Liver (tissue), 3 donors: ENCODE results near the gene PLA2G4F.

Source experiments
- EGR1 ChIP-seq, 2 donors: IDR thresholded peaks; 2 replicates each; pipeline ENCODE4 v1.6.1; 2016 to 2018; ENCODE audit warnings: antibody characterized with exemption in 2 of 2, low read depth in 2 of 2
- JUND ChIP-seq, 2 donors: IDR thresholded peaks; 2 replicates each; pipeline ENCODE4 v1.6.1; 2016; ENCODE audit warnings: antibody characterized with exemption in 2 of 2
- NR2F2 ChIP-seq: IDR thresholded peaks from 2 replicates; pipeline ENCODE4 v1.6.1; 2016; ENCODE audit warnings: antibody characterized with exemption
- REST ChIP-seq: IDR thresholded peaks from 2 replicates; pipeline ENCODE4 v1.6.1; 2016; ENCODE audit warnings: antibody characterized with exemption, mild to moderate bottlenecking
- RXRA ChIP-seq, 2 donors: IDR thresholded peaks; 2 replicates each; pipeline ENCODE4 v1.6.1; 2017 to 2018; ENCODE audit warnings: antibody characterized with exemption in 2 of 2, mild to moderate bottlenecking in 1 of 2
- TAF1 ChIP-seq: conservative IDR thresholded peaks from 2 replicates; pipeline ENCODE4 v1.6.1; 2016; ENCODE audit warnings: antibody characterized with exemption, mild to moderate bottlenecking
- YY1 ChIP-seq: IDR thresholded peaks from 2 replicates; pipeline ENCODE4 v1.6.1; 2016; ENCODE audit warnings: antibody characterized with exemption, mild to moderate bottlenecking
- ZBTB33 ChIP-seq: IDR thresholded peaks from 2 replicates; pipeline ENCODE4 v1.6.1; 2016; ENCODE audit warnings: antibody characterized with exemption
- TF ChIP-seq, protein P1 (sequence below): fragments of 150-350 bp; IDR thresholded peaks from 2 replicates; pipeline ENCODE4 v1.5.1; 2017; ENCODE audit warnings: improper control_type of control experiment, low read depth, low read length; ENCODE audit not compliant: missing input control
- donor health status: healthy.
- donor health status: healthy.

GRCh38 chr15:42118650-42119445 is 37.6 kb downstream of the PLA2G4F start:
- TF ChIP-seq, protein P1, sequence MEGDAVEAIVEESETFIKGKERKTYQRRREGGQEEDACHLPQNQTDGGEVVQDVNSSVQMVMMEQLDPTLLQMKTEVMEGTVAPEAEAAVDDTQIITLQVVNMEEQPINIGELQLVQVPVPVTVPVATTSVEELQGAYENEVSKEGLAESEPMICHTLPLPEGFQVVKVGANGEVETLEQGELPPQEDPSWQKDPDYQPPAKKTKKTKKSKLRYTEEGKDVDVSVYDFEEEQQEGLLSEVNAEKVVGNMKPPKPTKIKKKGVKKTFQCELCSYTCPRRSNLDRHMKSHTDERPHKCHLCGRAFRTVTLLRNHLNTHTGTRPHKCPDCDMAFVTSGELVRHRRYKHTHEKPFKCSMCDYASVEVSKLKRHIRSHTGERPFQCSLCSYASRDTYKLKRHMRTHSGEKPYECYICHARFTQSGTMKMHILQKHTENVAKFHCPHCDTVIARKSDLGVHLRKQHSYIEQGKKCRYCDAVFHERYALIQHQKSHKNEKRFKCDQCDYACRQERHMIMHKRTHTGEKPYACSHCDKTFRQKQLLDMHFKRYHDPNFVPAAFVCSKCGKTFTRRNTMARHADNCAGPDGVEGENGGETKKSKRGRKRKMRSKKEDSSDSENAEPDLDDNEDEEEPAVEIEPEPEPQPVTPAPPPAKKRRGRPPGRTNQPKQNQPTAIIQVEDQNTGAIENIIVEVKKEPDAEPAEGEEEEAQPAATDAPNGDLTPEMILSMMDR, result no peak
- TF ChIP-seq EGR1 (IDR thresholded peaks at IDR 0.05; ENCODE audit: low read depth in 2 of 2) (no peak), TAF1 (no peak), ZBTB33 (no peak), REST (no peak), NR2F2 (no peak), YY1 (no peak), JUND (IDR thresholded peaks at IDR 0.05) (no peak), RXRA (IDR thresholded peaks at IDR 0.05) (no peak)
